HG02981 (cell line): ENCODE data around the gene KPNA3.
"Not testable (repeated sequence)": the region's sequence is repeated elsewhere in the genome, so short reads cannot be mapped to it uniquely, and the experiment has no call there.

Experiments
- ATAC-seq: cut with Tn5 transposase; IDR thresholded peaks from one replicate; pipeline ENCODE4 v1.9.1; 2021; ENCODE audit warnings: mild to moderate bottlenecking, moderate library complexity; ENCODE audit not compliant: unreplicated experiment

The KPNA3 gene

GRCh38 chr13:49810567-49811526 lies 18.4 kb upstream of the KPNA3 start:
- ATAC-seq: no peak

GRCh38 chr13:49807681-49808080 lies 15.2 kb upstream of the KPNA3 start:
- ATAC-seq: no peak

- ATAC-seq: no peak
These were observed 13.6 kb upstream of the KPNA3 start for GRCh38 chr13:49806126-49806536.

GRCh38 chr13:49803047-49803446 lies 10.6 kb upstream of the KPNA3 start:
- not testable (repeated sequence) for ATAC-seq

GRCh38 chr13:49802426-49802825 lies 9.9 kb upstream of the KPNA3 start:
- no peak for ATAC-seq

GRCh38 chr13:49791711-49792549 lies 552 bp downstream of the KPNA3 start:
- ATAC-seq: peak; percentile 23

- no peak for ATAC-seq
These were observed 1.2 kb downstream of the KPNA3 start for GRCh38 chr13:49791315-49791710.

- ATAC-seq: no peak
These were observed 2.5 kb downstream of the KPNA3 start for GRCh38 chr13:49789968-49790367.

- no peak for ATAC-seq
These were observed 6.0 kb downstream of the KPNA3 start for GRCh38 chr13:49786401-49787008.

GRCh38 chr13:49784886-49785570 lies 7.5 kb downstream of the KPNA3 start:
- ATAC-seq: no peak

GRCh38 chr13:49783865-49784264 lies 8.6 kb downstream of the KPNA3 start:
- no peak for ATAC-seq

- ATAC-seq: no peak
These were observed 9.7 kb downstream of the KPNA3 start for GRCh38 chr13:49782784-49783183.

- no peak for ATAC-seq
These were observed 10.7 kb downstream of the KPNA3 start for GRCh38 chr13:49781806-49782205.

GRCh38 chr13:49779721-49780120 lies 12.8 kb downstream of the KPNA3 start:
- no peak for ATAC-seq

- ATAC-seq: no peak
These were observed 14.5 kb downstream of the KPNA3 start for GRCh38 chr13:49777746-49778614.

GRCh38 chr13:49776871-49777270 lies 15.6 kb downstream of the KPNA3 start:
- ATAC-seq: no peak

GRCh38 chr13:49774376-49775005 lies 18.0 kb downstream of the KPNA3 start:
- no peak for ATAC-seq

GRCh38 chr13:49772828-49773227 lies 19.7 kb downstream of the KPNA3 start:
- ATAC-seq: no peak

- ATAC-seq: not testable (repeated sequence)
These were observed 30.7 kb downstream of the KPNA3 start for GRCh38 chr13:49761811-49762210.
